Nephron (organoid): ENCODE data around the gene SNX18.

Experiments used
- H3K27ac Mint-ChIP-seq, 3 experiments: 2 replicates each; pipeline ENCODE4 v1.8.0; 2020; ENCODE audit warnings: mixed read lengths in 3 of 3, mild to moderate bottlenecking in 2 of 3, moderate library complexity in 1 of 3
- H3K27me3 Mint-ChIP-seq: 2 replicates; pipeline ENCODE4 v1.8.0; 2021; ENCODE audit warnings: low read depth, mild to moderate bottlenecking, moderate library complexity, mixed read lengths
- H3K36me3 Mint-ChIP-seq: 2 replicates; pipeline ENCODE4 v1.8.0; 2020; ENCODE audit warnings: low read depth, mixed read lengths
- H3K4me1 Mint-ChIP-seq: 2 replicates; pipeline ENCODE4 v1.8.0; 2020; ENCODE audit warnings: mixed read lengths
- H3K4me3 Mint-ChIP-seq, 3 experiments: 2 replicates each; pipeline ENCODE4 v1.8.0; 2020; ENCODE audit warnings: mild to moderate bottlenecking in 3 of 3, mixed read lengths in 3 of 3, moderate library complexity in 2 of 3
- H3K9me3 Mint-ChIP-seq: 2 replicates; pipeline ENCODE4 v1.8.0; 2020; ENCODE audit warnings: mixed read lengths
- CTCF ChIP-seq, 3 experiments: fragments of 200-600 bp; sonication (generic); IDR thresholded peaks; one replicate each; pipeline ENCODE4 v1.5.0; 2021; ENCODE audit warnings: antibody characterized with exemption in 3 of 3; ENCODE audit not compliant: unreplicated experiment in 3 of 3

SNX18 gene

DNA sequence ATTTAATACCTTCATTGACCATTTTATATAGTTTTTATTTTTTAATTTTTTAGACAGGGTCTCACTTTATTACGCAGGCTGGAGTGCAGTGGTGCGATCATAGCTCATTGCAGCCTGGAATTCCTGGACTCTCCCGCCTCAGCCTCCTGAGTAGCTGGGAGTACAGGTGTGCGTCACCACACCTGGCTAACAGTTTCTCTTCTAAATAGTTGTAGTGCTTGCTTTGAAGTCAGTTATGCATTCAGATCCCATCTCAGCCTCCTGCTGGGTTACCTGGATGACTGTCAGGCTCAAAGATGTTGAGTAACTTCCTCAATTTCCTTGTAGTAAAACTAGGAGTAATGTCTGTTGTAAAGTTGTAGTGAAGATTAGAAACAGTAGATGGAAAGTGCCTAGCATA is 21.4 kb downstream of the SNX18 start:
- Mint-ChIP-seq H3K4me1 (peaks cover 17% of the 10 kb centered on the region), H3K36me3 (peaks cover 28% of the 10 kb centered on the region), H3K9me3 (no peaks in the 10 kb centered on the region), H3K27me3 (no peaks in the 10 kb centered on the region), H3K27ac (no peak overlapping the region), H3K4me3 (no peak overlapping the region)
- no peak for TF ChIP-seq CTCF (IDR thresholded peaks at IDR 0.05; ENCODE audit: unreplicated experiment in 3 of 3)

GRCh38 chr5:54540286-54540685 is 22.7 kb downstream of the SNX18 start:
- H3K9me3 Mint-ChIP-seq = no peaks in the 10 kb centered on the region
- no peak overlapping the region for H3K27ac Mint-ChIP-seq
- no peak for TF ChIP-seq CTCF (IDR thresholded peaks at IDR 0.05; ENCODE audit: unreplicated experiment in 3 of 3)
- no peaks in the 10 kb centered on the region for H3K27me3 Mint-ChIP-seq
- peaks cover 36% of the 10 kb centered on the region for H3K36me3 Mint-ChIP-seq
- peaks cover 12% of the 10 kb centered on the region for H3K4me1 Mint-ChIP-seq
- H3K4me3 Mint-ChIP-seq = no peak overlapping the region

DNA sequence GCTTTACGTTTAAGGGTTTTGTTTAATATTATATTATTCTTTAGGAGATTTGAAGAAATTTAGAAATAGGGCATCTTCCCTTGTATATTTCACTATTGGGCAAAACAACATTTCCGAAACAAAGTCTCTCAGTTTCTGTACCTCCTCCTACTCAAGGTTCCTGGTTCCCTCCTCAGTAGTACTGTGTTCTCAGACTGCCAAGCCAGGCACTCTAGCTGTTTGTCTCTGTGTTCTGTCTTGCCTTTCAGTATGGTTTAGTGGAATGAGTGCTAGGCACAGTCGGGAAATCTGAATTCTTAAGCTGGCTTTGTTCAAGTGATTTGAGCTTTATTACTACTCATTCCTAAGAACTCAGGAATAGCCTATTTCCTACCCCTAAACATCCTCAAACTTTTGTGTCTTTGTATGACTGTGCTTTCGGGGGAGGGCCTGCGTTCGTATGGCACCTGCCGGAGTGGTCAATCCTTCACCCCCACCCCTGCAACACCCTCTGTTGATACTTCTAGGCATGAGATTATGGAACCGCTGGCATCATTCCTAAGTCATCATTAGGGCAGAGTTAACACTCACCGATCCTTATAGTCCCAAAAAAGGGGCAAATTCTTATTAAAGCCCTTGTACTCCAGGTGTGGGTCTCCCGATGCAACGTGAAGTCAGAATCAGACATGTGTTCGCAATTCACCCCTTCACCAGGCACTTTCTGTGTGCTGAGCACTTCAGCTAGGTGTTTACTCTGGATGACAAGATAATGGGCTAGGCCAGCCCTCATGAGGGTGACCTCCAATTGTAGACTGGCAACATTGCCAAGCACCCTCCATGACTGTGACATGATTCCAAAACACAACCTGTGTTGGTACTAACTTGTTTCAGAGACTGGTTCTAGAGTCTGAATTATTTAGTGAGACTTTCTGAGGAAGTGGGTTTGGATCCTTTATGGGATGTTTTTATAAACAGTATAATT is 24.5 kb downstream of the SNX18 start:
- no peaks in the 10 kb centered on the region for H3K27me3 Mint-ChIP-seq
- H3K4me1 Mint-ChIP-seq = peaks cover 8% of the 10 kb centered on the region
- TF ChIP-seq CTCF (IDR thresholded peaks at IDR 0.05; ENCODE audit: unreplicated experiment in 3 of 3) = no peak
- no peaks in the 10 kb centered on the region for H3K9me3 Mint-ChIP-seq
- H3K36me3 Mint-ChIP-seq = peaks cover 48% of the 10 kb centered on the region
- H3K27ac Mint-ChIP-seq = no peak overlapping the region
- H3K4me3 Mint-ChIP-seq = no peak overlapping the region

DNA sequence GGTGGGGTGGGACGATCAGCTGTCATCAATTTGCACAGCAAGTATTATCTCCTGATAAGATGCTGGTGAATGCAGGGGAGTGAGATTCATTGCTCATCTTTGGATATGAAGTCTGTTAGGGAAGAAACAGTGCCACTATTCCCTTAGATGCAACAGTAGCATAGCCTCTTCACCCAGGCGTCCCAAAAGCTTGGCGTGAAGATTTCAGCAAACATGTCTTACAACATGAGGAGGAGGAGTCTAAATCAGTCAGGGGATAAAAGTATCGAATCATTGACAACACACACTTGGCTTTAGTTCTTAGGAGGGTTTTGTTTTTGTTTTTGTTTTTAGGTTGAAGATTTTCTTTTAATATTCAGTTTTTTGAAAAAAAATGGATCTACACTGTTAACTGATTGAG is 26.5 kb downstream of the SNX18 start:
- TF ChIP-seq CTCF (IDR thresholded peaks at IDR 0.05; ENCODE audit: unreplicated experiment in 3 of 3) = no peak
- H3K4me3 Mint-ChIP-seq = no peak overlapping the region
- H3K36me3 Mint-ChIP-seq = peaks cover 46% of the 10 kb centered on the region
- H3K27ac Mint-ChIP-seq = no peak overlapping the region
- H3K9me3 Mint-ChIP-seq = no peaks in the 10 kb centered on the region
- no peaks in the 10 kb centered on the region for H3K4me1 Mint-ChIP-seq
- no peaks in the 10 kb centered on the region for H3K27me3 Mint-ChIP-seq

- Mint-ChIP-seq H3K4me3 (no peak overlapping the region), H3K27ac (no peak overlapping the region), H3K36me3 (peaks cover 36% of the 10 kb centered on the region), H3K4me1 (no peaks in the 10 kb centered on the region), H3K9me3 (no peaks in the 10 kb centered on the region), H3K27me3 (no peaks in the 10 kb centered on the region)
- no peak for TF ChIP-seq CTCF (IDR thresholded peaks at IDR 0.05; ENCODE audit: unreplicated experiment in 3 of 3)
These were observed 28.2 kb downstream of the SNX18 start for GRCh38 chr5:54545796-54546195.
